ENCODE measurements around the gene CSTB. TPM values are rescaled to one million over a fixed set of nuclear protein-coding genes. Genes with fewer than 3 reads are reported as not detected.
"Not testable (repeated sequence)": the region's sequence is repeated elsewhere in the genome, so short reads cannot be mapped to it uniquely, and the experiment has no call there.

Gene CSTB
- polyA plus RNA-seq (2011; rRNA removed): 58.2 and 66.5 TPM in 2 replicates
- 14.7 and 17.3 TPM in 2 replicates for polyA minus RNA-seq (2011; rRNA and poly(A)+ RNA removed)

GRCh38 chr21:43775795-43776430, at the start of gene CSTB:
Gene CSTB (minus strand): TSS chr21:43776308. CDS start chr21:43776269, 39 bp downstream.
- peaks cover 8% of the 10 kb centered on the region for H3K36me3 ChIP-seq (ENCODE audit: control insufficient read depth, insufficient read depth, low read length)
- TF ChIP-seq CTCF (IDR thresholded peaks at IDR 0.05; ENCODE audit: insufficient read depth, low read depth, low read length): no peak
- no peak for DNase-seq (ENCODE audit: low read depth)
- POLR2A ChIA-PET: no interaction called here
- CTCF ChIA-PET: no interaction called here
- peak within 1 kb of the TSS; percentile 65 for H3K4me3 ChIP-seq (ENCODE audit: low read depth, low read length)
- no peaks in the 10 kb centered on the region; the same call in 1 of the 2 replicates for H3K27me3 ChIP-seq (ENCODE audit: control insufficient read depth, insufficient read depth, low read length)

GRCh38 chr21:43825242-43825935, 49.3 kb upstream of the CSTB start:
- DNase-seq (ENCODE audit: low read depth): no peak
- H3K27me3 ChIP-seq (ENCODE audit: control insufficient read depth, insufficient read depth, low read length): peaks cover 3% of the 10 kb centered on the region
- TF ChIP-seq CTCF (IDR thresholded peaks at IDR 0.05; ENCODE audit: insufficient read depth, low read depth, low read length): no peak
- POLR2A ChIA-PET: no interaction called here
- H3K4me3 ChIP-seq (ENCODE audit: low read depth, low read length): no peak overlapping the region
- CTCF ChIA-PET: interaction anchor here (0.8 to 1.9 kb wide), 6 partner anchors 8 to 151 kb away, joined by 3 to 8 read pairs (median 3); no protein-coding TSS in a partner anchor
- no peaks in the 10 kb centered on the region for H3K36me3 ChIP-seq (ENCODE audit: control insufficient read depth, insufficient read depth, low read length)

DNA sequence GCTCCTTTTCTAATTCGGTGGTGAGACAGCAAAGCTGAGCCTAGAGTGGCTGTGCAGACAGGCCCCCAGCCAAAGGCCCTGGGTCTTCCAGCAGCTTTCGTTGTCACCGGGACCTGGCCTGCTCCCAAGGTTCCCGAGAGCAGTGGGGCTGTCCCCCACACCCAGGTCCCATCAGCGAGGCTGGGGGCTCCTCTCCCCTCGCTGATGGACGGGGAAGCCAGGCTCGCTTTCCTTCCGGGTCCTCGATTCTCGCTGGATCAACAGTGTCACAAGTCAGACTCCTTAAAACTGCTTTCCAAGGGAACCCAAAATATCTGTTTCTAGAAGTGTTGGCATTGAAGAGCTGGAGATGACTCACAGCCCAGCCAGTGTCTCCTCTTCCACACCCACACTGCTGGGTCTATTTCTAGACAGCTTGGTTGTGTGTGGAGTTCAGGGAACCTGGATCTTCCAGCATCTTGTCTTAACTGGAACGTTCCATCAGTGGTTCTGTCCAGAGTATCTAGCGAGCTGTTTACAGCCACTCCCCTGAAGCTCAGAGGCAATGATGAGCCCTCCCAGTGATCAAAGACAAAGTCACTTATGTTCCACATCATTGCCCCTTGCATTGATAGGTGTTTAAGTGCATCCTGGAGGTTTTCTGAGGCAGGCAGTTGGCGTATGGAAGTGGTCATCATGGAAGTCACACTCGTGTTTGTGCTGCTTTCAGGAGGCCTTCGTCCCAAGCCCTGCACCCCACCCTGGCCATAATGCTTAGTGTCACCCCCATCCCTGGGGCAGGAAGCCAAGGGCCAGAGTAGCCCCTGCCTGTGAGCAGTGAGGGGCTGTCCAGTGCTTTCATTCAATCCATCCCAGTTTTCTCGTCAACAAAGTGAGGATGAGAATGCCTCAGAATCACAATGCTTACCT, 48.5 kb upstream of the CSTB start:
- H3K4me3 ChIP-seq (ENCODE audit: low read depth, low read length): no peak overlapping the region
- ChIA-PET POLR2A (no interaction called here), CTCF (interaction anchor here (0.8 to 2.0 kb wide), 3 partner anchors 13 to 151 kb away, joined by 3 to 8 read pairs (median 7); no protein-coding TSS in a partner anchor)
- no peak for TF ChIP-seq CTCF (IDR thresholded peaks at IDR 0.05; ENCODE audit: insufficient read depth, low read depth, low read length)
- DNase-seq (ENCODE audit: low read depth): no peak
- no peaks in the 10 kb centered on the region for H3K36me3 ChIP-seq (ENCODE audit: control insufficient read depth, insufficient read depth, low read length)
- peaks cover 3% of the 10 kb centered on the region for H3K27me3 ChIP-seq (ENCODE audit: control insufficient read depth, insufficient read depth, low read length)

DNA sequence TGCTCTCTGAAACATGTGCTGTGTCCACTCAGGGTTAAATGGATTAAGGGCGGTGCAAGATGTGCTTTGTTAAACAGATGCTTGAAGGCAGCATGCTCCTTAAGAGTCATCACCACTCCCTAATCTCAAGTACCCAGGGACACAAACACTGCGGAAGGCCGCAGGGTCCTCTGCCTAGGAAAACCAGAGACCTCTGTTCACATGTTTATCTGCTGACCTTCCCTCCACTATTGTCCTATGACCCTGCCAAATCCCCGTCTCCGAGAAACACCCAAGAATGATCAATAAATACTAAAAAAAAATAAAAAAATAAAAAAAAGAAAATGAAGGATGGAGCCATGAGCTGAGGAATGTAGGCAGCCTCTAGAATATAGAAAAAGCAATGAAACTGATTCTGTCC, 46.6 kb upstream of the CSTB start:
- H3K4me3 ChIP-seq (ENCODE audit: low read depth, low read length); H3K36me3 ChIP-seq (ENCODE audit: control insufficient read depth, insufficient read depth, low read length); DNase-seq (ENCODE audit: low read depth); CTCF ChIA-PET; H3K27me3 ChIP-seq (ENCODE audit: control insufficient read depth, insufficient read depth, low read length): not testable (repeated sequence)
- POLR2A ChIA-PET: interaction anchor here (0.5 kb wide), 1 partner anchor 41 kb away, joined by 3 read pairs; no protein-coding TSS in a partner anchor

GRCh38 chr21:43822166-43822565, 46.1 kb upstream of the CSTB start:
- DNase-seq (ENCODE audit: low read depth); H3K27me3 ChIP-seq (ENCODE audit: control insufficient read depth, insufficient read depth, low read length); H3K4me3 ChIP-seq (ENCODE audit: low read depth, low read length); POLR2A ChIA-PET; CTCF ChIA-PET; H3K36me3 ChIP-seq (ENCODE audit: control insufficient read depth, insufficient read depth, low read length): not testable (repeated sequence)
